ENCODE results near the gene PMS1.

- TF ChIP-seq YY1 (IDR thresholded peaks at IDR 0.05; ENCODE audit: insufficient read depth, insufficient read length) (no peak), SUZ12 (IDR thresholded peaks at IDR 0.05; ENCODE audit: extremely low read depth, insufficient read depth, insufficient read length) (no peak)
These were observed 35.1 kb downstream of the PMS1 start for GRCh38 chr2:189819297-189819704.

Data from NT2/D1 (cell line).